ENCODE measurements around the gene PLPP3.
"Not testable (repeated sequence)": the region's sequence is repeated elsewhere in the genome, so short reads cannot be mapped to it uniquely, and the experiment has no call there.

Gene PLPP3

GRCh38 chr1:56578963-56579875 lies at the start of gene PLPP3:
PLPP3 (minus strand) TSS chr1:56579563; CDS start chr1:56579016, 547 bp downstream.
- peak within 1 kb of the TSS; percentile 79 for H3K27ac ChIP-seq
- peak; percentile 60 for TF ChIP-seq CTCF (IDR thresholded peaks at IDR 0.05)
- no peak for TF ChIP-seq ZFX (IDR thresholded peaks at IDR 0.05; ENCODE audit: borderline replicate concordance)

- TF ChIP-seq ZFX (IDR thresholded peaks at IDR 0.05; ENCODE audit: borderline replicate concordance), result no peak
- TF ChIP-seq CTCF (IDR thresholded peaks at IDR 0.05), result no peak
- peak overlapping the region; percentile 86 for H3K27ac ChIP-seq
Observed at GRCh38 chr1:56627636-56628039, 48.3 kb upstream of the PLPP3 start.

GRCh38 chr1:56627019-56627635 lies 47.8 kb upstream of the PLPP3 start:
- H3K27ac ChIP-seq, result peak overlapping the region; percentile 86
- TF ChIP-seq CTCF (IDR thresholded peaks at IDR 0.05), result no peak
- TF ChIP-seq ZFX (IDR thresholded peaks at IDR 0.05; ENCODE audit: borderline replicate concordance), result no peak

- peak overlapping the region; percentile 86 for H3K27ac ChIP-seq
- TF ChIP-seq ZFX (IDR thresholded peaks at IDR 0.05; ENCODE audit: borderline replicate concordance) (no peak), CTCF (IDR thresholded peaks at IDR 0.05) (no peak)
Observed at GRCh38 chr1:56626546-56626945, 47.2 kb upstream of the PLPP3 start.

- no peak for TF ChIP-seq ZFX (IDR thresholded peaks at IDR 0.05; ENCODE audit: borderline replicate concordance)
- TF ChIP-seq CTCF (IDR thresholded peaks at IDR 0.05), result no peak
- peak overlapping the region; percentile 86 for H3K27ac ChIP-seq
Observed at GRCh38 chr1:56625819-56626440, 46.6 kb upstream of the PLPP3 start.

- no peak overlapping the region for H3K27ac ChIP-seq
- TF ChIP-seq CTCF (IDR thresholded peaks at IDR 0.05), result no peak
- TF ChIP-seq ZFX (IDR thresholded peaks at IDR 0.05; ENCODE audit: borderline replicate concordance), result no peak
Observed at GRCh38 chr1:56617141-56617540, 37.8 kb upstream of the PLPP3 start.

- not testable (repeated sequence) for H3K27ac ChIP-seq
Observed at GRCh38 chr1:56610770-56611169, 31.4 kb upstream of the PLPP3 start.

- H3K27ac ChIP-seq, result not testable (repeated sequence)
Observed at GRCh38 chr1:56610097-56610496, 30.7 kb upstream of the PLPP3 start.

- not testable (repeated sequence) for H3K27ac ChIP-seq
Observed at GRCh38 chr1:56595397-56596191, 16.2 kb upstream of the PLPP3 start.

All from 22Rv1 (cell line).